ENCODE measurements around the gene CAPN3.
"Not testable (repeated sequence)": the region's sequence is repeated elsewhere in the genome, so short reads cannot be mapped to it uniquely, and the experiment has no call there.

CAPN3 gene

GRCh38 chr15:42359249-42359648 is at the start of gene CAPN3:
Gene CAPN3 (plus strand): TSS chr15:42359501. CDS start chr15:42359806, 305 bp downstream.
- no peak for DNase-seq (ENCODE audit: low spot score)
- TF ChIP-seq, protein P1, sequence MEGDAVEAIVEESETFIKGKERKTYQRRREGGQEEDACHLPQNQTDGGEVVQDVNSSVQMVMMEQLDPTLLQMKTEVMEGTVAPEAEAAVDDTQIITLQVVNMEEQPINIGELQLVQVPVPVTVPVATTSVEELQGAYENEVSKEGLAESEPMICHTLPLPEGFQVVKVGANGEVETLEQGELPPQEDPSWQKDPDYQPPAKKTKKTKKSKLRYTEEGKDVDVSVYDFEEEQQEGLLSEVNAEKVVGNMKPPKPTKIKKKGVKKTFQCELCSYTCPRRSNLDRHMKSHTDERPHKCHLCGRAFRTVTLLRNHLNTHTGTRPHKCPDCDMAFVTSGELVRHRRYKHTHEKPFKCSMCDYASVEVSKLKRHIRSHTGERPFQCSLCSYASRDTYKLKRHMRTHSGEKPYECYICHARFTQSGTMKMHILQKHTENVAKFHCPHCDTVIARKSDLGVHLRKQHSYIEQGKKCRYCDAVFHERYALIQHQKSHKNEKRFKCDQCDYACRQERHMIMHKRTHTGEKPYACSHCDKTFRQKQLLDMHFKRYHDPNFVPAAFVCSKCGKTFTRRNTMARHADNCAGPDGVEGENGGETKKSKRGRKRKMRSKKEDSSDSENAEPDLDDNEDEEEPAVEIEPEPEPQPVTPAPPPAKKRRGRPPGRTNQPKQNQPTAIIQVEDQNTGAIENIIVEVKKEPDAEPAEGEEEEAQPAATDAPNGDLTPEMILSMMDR (IDR thresholded peaks at IDR 0.05; ENCODE audit: extremely low read depth, insufficient read depth, missing control alignments): no peak
- in situ Hi-C loops (cut with MboI; ENCODE audit: low pct_unique_long_range_greater_than_20kb, low sequenced_read_pairs, unreplicated experiment): no loop called here

DNA sequence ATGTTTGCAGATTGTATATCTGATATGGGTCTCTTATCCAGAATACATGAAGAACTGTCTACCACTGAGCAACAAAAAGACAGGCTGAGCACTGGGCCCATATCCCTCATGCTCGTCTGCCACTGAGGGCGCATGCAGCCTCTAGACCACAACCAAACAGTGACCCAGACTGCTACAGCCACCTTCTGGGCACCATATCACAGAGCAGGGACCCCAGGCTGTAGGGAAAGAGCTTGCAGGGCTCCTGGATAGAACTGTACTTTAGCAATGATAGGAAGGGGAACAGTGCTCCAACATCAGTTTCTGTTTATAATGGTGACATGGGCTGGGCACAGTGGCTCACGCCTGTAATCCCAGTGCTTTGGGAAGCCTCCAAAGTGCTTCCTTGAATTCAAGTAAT is 45.8 kb upstream of the CAPN3 start:
- DNase-seq (ENCODE audit: low spot score): no peak
- TF ChIP-seq, protein P1 (IDR thresholded peaks at IDR 0.05; ENCODE audit: extremely low read depth, insufficient read depth, missing control alignments): no peak
- in situ Hi-C loops (cut with MboI; ENCODE audit: low pct_unique_long_range_greater_than_20kb, low sequenced_read_pairs, unreplicated experiment): no loop called here

- no peak for DNase-seq (ENCODE audit: low spot score)
- TF ChIP-seq, protein P1 (IDR thresholded peaks at IDR 0.05; ENCODE audit: extremely low read depth, insufficient read depth, missing control alignments): no peak
- in situ Hi-C loops (cut with MboI; ENCODE audit: low pct_unique_long_range_greater_than_20kb, low sequenced_read_pairs, unreplicated experiment): no loop called here
Observed at GRCh38 chr15:42314818-42315217, 44.5 kb upstream of the CAPN3 start.

GRCh38 chr15:42315521-42315920 is 43.8 kb upstream of the CAPN3 start:
- TF ChIP-seq, protein P1 (IDR thresholded peaks at IDR 0.05; ENCODE audit: extremely low read depth, insufficient read depth, missing control alignments): no peak
- in situ Hi-C loops (cut with MboI; ENCODE audit: low pct_unique_long_range_greater_than_20kb, low sequenced_read_pairs, unreplicated experiment): no loop called here
- DNase-seq (ENCODE audit: low spot score): no peak

DNA sequence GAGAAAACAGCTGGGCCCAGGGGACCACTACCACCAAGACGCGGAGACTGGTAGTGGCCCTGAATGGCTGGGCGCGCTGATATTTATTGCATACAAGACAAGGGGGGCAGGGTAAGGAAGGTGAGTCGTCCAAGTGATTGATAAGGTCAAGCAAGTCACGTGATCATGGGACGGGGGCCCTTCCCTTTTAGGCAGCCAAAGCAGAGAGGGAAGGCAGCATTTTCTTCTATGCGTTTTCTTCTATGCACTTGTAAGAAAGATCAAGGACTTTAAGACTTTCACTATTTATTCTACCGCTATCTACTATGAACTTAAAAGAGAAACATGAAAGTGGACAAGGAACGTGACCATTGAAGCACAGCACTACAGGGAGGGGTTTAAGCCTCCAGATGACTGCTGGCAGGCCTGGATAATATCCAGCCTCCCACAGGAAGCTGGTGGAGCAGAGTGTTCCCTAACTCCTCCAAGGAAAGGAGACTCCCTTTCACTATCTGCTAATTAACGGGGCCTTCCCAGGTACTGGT is 43.0 kb upstream of the CAPN3 start:
- in situ Hi-C loops (cut with MboI; ENCODE audit: low pct_unique_long_range_greater_than_20kb, low sequenced_read_pairs, unreplicated experiment); DNase-seq (ENCODE audit: low spot score): not testable (repeated sequence)

GRCh38 chr15:42319206-42319605 is 40.1 kb upstream of the CAPN3 start:
- in situ Hi-C loops (cut with MboI; ENCODE audit: low pct_unique_long_range_greater_than_20kb, low sequenced_read_pairs, unreplicated experiment): no loop called here
- DNase-seq (ENCODE audit: low spot score): no peak
- TF ChIP-seq, protein P1 (IDR thresholded peaks at IDR 0.05; ENCODE audit: extremely low read depth, insufficient read depth, missing control alignments): no peak

DNA sequence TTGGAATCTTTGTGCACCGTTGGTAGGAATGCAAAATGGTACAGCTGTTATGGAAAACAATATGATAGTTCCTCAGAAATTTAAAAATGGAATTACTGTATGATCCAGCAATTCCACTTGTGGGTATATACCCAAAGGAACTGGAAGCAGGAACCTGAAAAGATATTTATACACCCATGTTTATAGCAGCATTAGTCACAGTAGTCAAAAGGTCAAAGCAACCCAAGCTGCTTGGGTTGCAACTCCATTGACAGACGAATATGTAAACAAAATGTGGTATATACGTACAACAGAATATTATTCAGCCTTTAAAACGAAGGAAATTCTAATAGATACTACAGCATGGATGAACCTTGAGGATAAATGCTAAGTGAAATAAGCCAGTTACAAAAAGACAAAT is 35.0 kb upstream of the CAPN3 start:
- TF ChIP-seq, protein P1 (IDR thresholded peaks at IDR 0.05; ENCODE audit: extremely low read depth, insufficient read depth, missing control alignments): no peak
- no peak for DNase-seq (ENCODE audit: low spot score)
- in situ Hi-C loops (cut with MboI; ENCODE audit: low pct_unique_long_range_greater_than_20kb, low sequenced_read_pairs, unreplicated experiment): no loop called here
